Ishikawa (cell line): ENCODE data around the gene NKIRAS1.
A peak's percentile ranks its signal among the peaks of the same experiment; 100 is the strongest.

Experiments
- CEBPB ChIP-seq: IDR thresholded peaks from 2 replicates; pipeline ENCODE4 v1.6.1; 2012
- CREB1 ChIP-seq: IDR thresholded peaks from 2 replicates; pipeline ENCODE4 v1.6.1; 2012; ENCODE audit warnings: low read depth
- EGR1 ChIP-seq: IDR thresholded peaks from 2 replicates; pipeline ENCODE4 v1.6.1; 2012
- EP300 ChIP-seq: IDR thresholded peaks from 2 replicates; pipeline ENCODE4 v1.6.1; 2012; ENCODE audit warnings: borderline replicate concordance
- FOXM1 ChIP-seq: IDR thresholded peaks from 2 replicates; pipeline ENCODE4 v1.6.1; 2012; ENCODE audit warnings: low read depth, borderline replicate concordance
- NFIC ChIP-seq: IDR thresholded peaks from 2 replicates; pipeline ENCODE4 v1.6.1; 2012
- RAD21 ChIP-seq: IDR thresholded peaks from 2 replicates; pipeline ENCODE4 v1.6.1; 2012; ENCODE audit warnings: low read depth
- TAF1 ChIP-seq: IDR thresholded peaks from 2 replicates; pipeline ENCODE4 v1.6.1; 2012; ENCODE audit warnings: low read depth, mild to moderate bottlenecking
- TCF12 ChIP-seq: IDR thresholded peaks from 2 replicates; pipeline ENCODE4 v1.6.1; 2012; ENCODE audit warnings: low read depth
- TEAD4 ChIP-seq: IDR thresholded peaks from 2 replicates; pipeline ENCODE4 v1.6.1; 2012
- YY1 ChIP-seq: IDR thresholded peaks from 2 replicates; pipeline ENCODE4 v1.6.1; 2012; ENCODE audit warnings: low read depth
- ZBTB7A ChIP-seq: IDR thresholded peaks from 2 replicates; pipeline ENCODE4 v1.6.1; 2012; ENCODE audit warnings: low read depth
- TF ChIP-seq, protein P1 (sequence below): IDR thresholded peaks from 2 replicates; pipeline ENCODE4 v1.6.1; 2012
- TF ChIP-seq, protein P2 (sequence below): IDR thresholded peaks from 2 replicates; pipeline ENCODE4 v1.6.1; 2012; ENCODE audit warnings: low read depth, mild to moderate bottlenecking
- TF ChIP-seq, protein P3 (sequence below): IDR thresholded peaks from 2 replicates; pipeline ENCODE4 v1.6.1; 2012

The NKIRAS1 gene

DNA sequence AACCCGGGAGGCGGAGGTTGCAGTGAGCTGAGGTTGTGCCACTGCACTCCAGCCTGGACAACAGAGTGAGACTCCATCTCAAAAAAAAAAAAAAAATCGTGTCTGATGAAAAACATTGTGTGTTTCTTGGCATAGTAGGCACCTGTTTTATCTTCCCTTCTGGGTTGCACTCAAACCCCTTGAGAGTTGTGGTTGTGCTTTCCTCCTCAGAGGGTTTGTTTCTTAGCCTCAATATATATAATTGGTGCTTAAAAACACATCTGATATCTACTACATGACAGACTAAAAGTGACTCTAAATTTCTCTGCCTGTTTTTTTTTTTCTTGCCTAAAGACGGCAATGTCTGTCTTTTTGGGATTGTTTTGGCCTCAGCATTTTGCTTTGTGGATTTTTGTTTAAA is 35.9 kb upstream of the NKIRAS1 start:
- no peak for TF ChIP-seq YY1
- TF ChIP-seq NFIC: no peak
- TF ChIP-seq, protein P1, sequence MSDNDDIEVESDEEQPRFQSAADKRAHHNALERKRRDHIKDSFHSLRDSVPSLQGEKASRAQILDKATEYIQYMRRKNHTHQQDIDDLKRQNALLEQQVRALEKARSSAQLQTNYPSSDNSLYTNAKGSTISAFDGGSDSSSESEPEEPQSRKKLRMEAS: no peak
- no peak for TF ChIP-seq ZBTB7A
- TF ChIP-seq TEAD4: no peak
- TF ChIP-seq FOXM1: no peak
- no peak for TF ChIP-seq EGR1
- no peak for TF ChIP-seq RAD21
- TF ChIP-seq TAF1: no peak

DNA sequence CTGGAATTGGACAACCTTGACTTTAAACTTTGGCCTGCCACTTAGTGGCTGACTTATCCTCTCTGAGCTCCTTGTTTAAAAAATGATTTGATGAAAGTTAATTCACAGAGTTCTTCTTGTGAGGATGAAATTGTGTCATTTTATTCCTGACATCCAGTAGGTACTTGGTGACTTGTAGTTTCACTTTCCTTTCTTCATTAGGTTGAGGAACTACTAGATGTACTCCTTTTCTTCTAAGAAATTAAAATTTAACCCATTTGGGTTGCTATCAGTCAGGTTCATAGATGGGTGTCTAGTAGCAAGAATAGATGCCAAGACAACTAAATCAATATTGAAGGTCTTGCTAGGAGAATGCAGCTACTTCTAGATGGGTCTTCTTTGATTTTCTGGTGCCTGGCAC is 33.5 kb upstream of the NKIRAS1 start:
- TF ChIP-seq FOXM1 (no peak), EGR1 (no peak), RAD21 (no peak), EP300 (no peak), YY1 (no peak), NFIC (no peak), TCF12 (no peak), TEAD4 (no peak), CEBPB (no peak)
- TF ChIP-seq, protein P2, sequence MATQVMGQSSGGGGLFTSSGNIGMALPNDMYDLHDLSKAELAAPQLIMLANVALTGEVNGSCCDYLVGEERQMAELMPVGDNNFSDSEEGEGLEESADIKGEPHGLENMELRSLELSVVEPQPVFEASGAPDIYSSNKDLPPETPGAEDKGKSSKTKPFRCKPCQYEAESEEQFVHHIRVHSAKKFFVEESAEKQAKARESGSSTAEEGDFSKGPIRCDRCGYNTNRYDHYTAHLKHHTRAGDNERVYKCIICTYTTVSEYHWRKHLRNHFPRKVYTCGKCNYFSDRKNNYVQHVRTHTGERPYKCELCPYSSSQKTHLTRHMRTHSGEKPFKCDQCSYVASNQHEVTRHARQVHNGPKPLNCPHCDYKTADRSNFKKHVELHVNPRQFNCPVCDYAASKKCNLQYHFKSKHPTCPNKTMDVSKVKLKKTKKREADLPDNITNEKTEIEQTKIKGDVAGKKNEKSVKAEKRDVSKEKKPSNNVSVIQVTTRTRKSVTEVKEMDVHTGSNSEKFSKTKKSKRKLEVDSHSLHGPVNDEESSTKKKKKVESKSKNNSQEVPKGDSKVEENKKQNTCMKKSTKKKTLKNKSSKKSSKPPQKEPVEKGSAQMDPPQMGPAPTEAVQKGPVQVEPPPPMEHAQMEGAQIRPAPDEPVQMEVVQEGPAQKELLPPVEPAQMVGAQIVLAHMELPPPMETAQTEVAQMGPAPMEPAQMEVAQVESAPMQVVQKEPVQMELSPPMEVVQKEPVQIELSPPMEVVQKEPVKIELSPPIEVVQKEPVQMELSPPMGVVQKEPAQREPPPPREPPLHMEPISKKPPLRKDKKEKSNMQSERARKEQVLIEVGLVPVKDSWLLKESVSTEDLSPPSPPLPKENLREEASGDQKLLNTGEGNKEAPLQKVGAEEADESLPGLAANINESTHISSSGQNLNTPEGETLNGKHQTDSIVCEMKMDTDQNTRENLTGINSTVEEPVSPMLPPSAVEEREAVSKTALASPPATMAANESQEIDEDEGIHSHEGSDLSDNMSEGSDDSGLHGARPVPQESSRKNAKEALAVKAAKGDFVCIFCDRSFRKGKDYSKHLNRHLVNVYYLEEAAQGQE: no peak
- TF ChIP-seq, protein P1: no peak
- TF ChIP-seq, protein P3, sequence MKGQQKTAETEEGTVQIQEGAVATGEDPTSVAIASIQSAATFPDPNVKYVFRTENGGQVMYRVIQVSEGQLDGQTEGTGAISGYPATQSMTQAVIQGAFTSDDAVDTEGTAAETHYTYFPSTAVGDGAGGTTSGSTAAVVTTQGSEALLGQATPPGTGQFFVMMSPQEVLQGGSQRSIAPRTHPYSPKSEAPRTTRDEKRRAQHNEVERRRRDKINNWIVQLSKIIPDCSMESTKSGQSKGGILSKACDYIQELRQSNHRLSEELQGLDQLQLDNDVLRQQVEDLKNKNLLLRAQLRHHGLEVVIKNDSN: no peak

DNA sequence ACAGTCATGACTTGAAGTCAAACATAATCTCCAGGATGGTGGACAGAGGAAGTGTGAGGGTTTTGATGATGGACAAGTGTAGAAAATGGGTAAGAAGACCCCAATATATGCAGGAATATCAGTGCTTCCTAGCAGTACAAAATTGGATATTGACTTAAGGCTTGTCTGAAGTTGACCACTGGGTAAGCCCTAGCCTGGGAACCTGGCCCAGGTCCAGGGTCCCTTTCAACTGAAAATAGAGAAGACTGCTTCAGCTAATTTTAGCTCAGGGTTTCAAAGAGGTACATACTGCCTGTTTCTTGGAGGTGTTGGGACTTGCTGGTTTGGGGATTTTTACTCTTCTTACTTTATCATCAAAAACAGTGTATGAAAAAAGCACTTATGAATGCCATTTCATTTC is 33.0 kb upstream of the NKIRAS1 start:
- TF ChIP-seq NFIC: peak; percentile 29; the same call in 1 of the 2 replicates
- no peak for TF ChIP-seq TAF1

DNA sequence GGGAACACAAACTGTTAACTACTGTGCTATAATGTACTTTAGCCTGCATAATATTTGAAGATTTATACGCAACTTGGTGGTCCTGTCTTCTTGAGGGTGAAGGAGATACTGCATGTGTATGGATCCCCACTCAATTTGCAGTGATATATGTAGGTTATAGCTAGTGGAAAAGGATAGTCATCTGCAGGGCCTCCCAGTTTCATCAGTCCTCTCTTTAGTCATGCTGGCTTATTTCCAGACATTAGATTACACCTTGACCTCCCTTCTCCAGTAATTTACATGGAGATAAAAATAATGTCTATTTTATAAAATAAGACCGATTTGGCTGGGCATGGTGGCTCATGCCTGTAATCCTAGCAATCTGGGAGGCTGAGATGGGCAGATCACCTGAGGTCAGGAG is 32.0 kb upstream of the NKIRAS1 start:
- no peak for TF ChIP-seq ZBTB7A
- TF ChIP-seq RAD21: no peak
- TF ChIP-seq TEAD4: no peak
- no peak for TF ChIP-seq EP300
- TF ChIP-seq NFIC: no peak
- no peak for TF ChIP-seq TAF1
- no peak for TF ChIP-seq FOXM1
- TF ChIP-seq, protein P3: no peak
- TF ChIP-seq, protein P1: no peak
- no peak for TF ChIP-seq CEBPB
- TF ChIP-seq, protein P2: no peak
- TF ChIP-seq EGR1: no peak
- TF ChIP-seq TCF12: no peak
- no peak for TF ChIP-seq CREB1

DNA sequence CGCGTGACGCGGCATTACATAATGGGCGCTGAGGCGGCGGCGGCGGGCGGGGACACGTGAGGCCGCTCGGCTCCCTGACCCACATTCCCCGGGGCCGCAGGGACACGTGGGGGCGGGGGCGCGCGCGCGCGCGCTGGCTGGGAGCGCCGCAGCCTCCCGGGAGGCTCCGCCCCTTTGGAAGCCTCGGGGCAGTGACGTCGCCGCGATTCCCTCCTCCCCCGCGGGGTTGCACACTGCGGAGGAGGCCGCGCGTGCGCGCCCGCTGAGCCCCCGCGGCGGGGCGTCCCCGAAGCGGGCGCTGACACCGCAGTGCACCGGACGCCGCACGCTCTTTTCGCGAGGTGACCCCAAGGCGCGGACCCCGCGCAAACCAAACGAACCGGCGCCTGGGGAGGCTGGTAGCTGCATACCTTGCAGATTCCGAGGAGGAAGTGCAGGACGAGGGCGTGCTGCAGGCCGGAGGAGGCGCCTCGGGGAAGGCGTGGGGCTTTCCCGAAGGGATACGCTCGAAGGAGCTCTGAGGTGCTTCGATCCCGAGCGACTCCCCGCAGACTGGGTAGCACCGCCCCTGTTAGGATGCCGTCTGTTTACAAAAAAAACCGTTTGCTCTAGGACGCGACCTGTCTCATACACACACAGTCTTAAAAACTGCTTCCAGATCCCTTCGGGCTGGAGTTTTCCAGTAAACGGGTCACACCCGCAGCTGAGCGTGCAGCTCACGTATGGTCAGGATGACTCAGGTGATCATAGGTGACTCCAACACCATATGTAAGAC is 29.3 kb upstream of the NKIRAS1 start:
- TF ChIP-seq, protein P2: no peak
- peak; percentile 13; the same call in 1 of the 2 replicates for TF ChIP-seq TCF12
- TF ChIP-seq, protein P3: peak; percentile 92
- TF ChIP-seq, protein P1: no peak; the same call in 1 of the 2 replicates
- 0 out of 2 replicates have a peak, but pooled peaks have one; percentile 38 for TF ChIP-seq EP300
- TF ChIP-seq ZBTB7A: 0 out of 2 replicates have a peak, but pooled peaks have one; percentile 45
- TF ChIP-seq CREB1: no peak; the same call in none of the 2 replicates
- no peak for TF ChIP-seq FOXM1
- no peak for TF ChIP-seq RAD21
- peak; percentile 73 for TF ChIP-seq TEAD4
- TF ChIP-seq CEBPB: no peak
- TF ChIP-seq TAF1: no peak
- TF ChIP-seq EGR1: peak; percentile 92
- 0 out of 2 replicates have a peak, but pooled peaks have one; percentile 5 for TF ChIP-seq NFIC
- no peak for TF ChIP-seq YY1
